Astrocyte of the hippocampus (primary cell): ENCODE results near the gene THSD4.
"Not testable (repeated sequence)": the region's sequence is repeated elsewhere in the genome, so short reads cannot be mapped to it uniquely, and the experiment has no call there.

Experiments used
- DNase-seq: peaks from one replicate; pipeline ENCODE4 v3.0.0; 2011; ENCODE audit warnings: low read depth, low spot score

THSD4 gene

GRCh38 chr15:71149646-71150557 is 34.6 kb downstream of the THSD4 start:
- peak; percentile 77 for DNase-seq

DNA sequence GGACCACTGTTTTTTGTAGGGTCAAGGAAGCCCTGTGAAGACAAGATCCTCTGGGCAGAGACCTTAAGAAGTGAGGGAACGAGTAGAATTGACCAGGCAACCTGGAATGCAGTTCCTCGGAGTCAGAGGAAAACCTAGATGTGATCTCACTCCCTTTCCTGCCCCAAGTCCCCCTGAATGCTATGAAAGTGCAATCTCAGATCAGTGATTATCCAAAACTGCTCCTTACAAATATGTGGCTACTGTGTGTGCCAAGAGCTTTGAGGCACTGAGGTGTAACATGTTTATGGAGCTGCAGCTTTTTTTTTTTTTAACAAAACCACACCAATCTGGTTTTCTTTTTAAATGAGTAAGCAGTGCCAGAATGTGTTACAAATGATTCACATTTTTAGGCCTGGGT is 35.8 kb downstream of the THSD4 start:
- peak; percentile 83 for DNase-seq

DNA sequence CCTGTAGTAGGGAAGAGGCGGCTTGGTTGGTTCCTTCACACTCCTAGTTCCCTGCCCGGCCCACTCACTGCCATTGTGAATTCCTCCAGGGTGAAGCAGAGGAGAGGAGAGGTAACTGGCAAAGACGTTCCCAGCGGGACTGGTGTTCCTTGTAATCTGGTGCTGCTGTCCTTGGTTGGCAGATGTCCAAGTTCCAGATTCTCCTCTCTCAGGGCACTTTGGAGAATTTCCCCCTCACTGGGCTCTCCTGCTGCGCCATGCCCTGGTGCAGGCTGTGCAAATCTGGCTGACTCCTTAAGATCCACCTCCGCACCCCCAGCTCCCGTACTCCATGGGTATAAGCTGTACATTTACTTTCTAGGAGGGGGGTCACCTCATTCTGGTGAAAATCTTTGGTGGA is 37.3 kb downstream of the THSD4 start:
- DNase-seq: peak; percentile 31

GRCh38 chr15:71153823-71154524 is 38.7 kb downstream of the THSD4 start:
- DNase-seq: no peak

- no peak for DNase-seq
Observed at GRCh38 chr15:71154607-71155200, 39.4 kb downstream of the THSD4 start.

DNA sequence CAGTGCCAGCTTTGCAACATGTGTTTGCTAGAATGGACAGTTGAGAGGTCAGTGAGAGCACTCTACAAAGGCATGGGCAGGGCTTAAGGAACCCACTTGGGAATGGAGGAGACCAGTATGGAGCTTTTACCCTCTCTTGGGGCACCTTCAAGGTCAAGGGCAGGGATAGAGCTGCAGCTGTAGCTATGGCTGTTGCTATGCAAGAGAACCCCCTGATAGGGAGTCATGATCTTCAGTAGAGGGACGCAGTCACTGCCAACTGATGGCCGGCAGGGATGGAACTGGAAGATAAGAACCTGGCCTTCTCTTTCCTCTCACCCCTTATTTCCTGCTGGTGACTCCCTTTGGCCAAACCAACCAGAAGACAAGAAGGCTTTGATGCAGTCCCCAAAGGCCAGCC is 40.3 kb downstream of the THSD4 start:
- DNase-seq: no peak

DNA sequence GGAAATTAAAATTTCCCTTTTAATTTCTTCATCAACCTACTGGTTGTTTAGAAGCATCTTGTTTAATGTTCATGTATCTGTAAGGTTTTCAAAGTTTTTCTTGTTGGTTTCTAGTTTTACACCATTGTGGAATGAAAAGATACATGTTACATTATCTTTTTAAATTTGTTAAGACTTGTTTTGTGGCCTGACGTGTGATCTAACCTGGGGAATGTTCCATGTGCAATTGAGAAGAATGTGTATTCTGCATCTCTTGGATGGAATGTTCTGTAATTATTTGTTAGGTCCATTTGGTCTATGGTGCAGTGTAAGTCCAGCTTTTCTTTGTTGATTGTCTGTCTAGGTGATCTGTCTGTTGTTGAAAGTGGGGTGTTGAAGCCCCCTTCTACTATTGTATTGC is 45.7 kb downstream of the THSD4 start:
- no peak for DNase-seq

- no peak for DNase-seq
Observed at GRCh38 chr15:71162309-71162708, 47.0 kb downstream of the THSD4 start.

DNA sequence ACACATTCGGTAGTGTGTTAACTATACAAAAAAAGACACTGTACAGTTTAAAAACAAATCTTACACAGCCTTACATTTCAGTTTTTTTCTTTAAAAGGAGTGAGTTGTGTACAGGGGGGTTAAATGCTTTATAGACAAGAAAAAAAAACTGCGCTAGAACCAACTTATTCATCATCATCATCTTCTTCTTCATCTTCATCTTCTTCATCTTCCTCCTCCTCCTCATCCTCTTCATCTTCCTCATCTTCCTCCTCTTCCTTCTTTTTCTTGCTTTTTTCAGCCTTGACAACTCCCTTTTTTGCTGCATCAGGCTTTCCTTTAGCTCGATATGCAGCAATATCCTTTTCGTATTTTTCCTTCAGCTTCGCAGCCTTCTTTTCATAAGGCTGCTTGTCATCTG is 49.3 kb downstream of the THSD4 start:
- DNase-seq: not testable (repeated sequence)

DNA sequence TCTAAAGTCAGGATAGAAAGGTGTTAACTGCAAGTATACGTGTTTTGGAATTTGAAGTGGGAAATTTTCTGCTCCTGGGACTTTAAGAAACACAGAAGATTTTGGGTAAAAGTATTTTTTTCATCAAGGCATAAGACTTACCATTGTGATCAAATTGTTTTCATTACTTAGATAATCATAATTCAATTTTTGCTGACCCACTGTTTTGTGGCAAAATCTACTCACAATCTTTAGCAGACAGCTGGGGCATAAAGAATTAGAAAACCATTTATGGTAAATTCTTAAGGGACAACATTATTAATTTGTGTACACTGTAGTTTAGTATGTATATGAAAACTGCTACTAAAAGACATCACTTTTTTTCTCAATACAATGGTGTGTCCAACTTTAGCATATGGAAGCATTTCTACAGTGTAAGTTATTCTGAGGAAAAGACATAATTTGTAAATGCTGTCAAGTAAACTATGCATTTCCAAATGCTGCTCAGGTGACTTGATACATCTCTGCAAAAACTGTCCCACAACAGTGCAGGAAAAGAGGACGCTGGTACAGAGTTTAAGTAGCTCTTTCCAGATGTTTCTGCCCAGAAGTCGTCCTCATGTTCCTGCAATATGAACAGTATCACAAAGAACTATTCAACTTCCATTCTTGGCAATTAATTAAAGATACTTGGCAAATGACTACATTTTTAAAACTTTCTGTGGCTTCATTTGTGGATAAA is 52.3 kb downstream of the THSD4 start:
- no peak for DNase-seq

- DNase-seq: no peak
Observed at GRCh38 chr15:71168166-71168834, 53.0 kb downstream of the THSD4 start.

- no peak for DNase-seq
Observed at GRCh38 chr15:71170163-71170562, 54.9 kb downstream of the THSD4 start.

DNA sequence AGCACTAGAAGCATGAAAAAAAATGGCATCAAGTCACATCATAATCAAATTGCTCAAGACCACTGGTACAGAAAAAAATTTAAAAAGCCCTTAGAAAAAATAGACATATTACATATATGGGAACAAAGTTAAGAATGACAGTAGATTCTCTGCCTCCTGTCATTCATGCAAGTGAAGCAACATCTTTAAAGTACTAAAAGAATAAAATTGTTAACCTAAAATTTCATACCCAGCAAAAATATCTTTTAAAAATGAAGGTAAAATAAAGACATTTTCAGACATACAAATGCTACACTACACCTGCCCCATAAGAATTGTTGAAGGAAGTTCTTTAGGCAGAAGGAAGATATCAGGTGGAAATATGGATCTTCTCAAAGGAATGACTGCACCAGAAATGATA is 55.9 kb downstream of the THSD4 start:
- no peak for DNase-seq

DNA sequence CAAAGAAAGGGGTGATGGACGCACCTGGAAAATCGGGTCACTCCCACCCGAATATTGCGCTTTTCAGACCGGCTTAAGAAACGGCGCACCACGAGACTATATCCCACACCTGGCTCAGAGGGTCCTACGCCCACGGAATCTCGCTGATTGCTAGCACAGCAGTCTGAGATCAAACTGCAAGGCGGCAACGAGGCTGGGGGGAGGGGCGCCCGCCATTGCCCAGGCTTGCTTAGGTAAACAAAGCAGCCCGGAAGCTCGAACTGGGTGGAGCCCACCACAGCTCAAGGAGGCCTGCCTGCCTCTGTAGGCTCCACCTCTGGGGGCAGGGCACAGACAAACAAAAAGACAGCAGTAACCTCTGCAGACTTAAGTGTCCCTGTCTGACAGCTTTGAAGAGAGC is 59.1 kb downstream of the THSD4 start:
- DNase-seq: not testable (repeated sequence)

DNA sequence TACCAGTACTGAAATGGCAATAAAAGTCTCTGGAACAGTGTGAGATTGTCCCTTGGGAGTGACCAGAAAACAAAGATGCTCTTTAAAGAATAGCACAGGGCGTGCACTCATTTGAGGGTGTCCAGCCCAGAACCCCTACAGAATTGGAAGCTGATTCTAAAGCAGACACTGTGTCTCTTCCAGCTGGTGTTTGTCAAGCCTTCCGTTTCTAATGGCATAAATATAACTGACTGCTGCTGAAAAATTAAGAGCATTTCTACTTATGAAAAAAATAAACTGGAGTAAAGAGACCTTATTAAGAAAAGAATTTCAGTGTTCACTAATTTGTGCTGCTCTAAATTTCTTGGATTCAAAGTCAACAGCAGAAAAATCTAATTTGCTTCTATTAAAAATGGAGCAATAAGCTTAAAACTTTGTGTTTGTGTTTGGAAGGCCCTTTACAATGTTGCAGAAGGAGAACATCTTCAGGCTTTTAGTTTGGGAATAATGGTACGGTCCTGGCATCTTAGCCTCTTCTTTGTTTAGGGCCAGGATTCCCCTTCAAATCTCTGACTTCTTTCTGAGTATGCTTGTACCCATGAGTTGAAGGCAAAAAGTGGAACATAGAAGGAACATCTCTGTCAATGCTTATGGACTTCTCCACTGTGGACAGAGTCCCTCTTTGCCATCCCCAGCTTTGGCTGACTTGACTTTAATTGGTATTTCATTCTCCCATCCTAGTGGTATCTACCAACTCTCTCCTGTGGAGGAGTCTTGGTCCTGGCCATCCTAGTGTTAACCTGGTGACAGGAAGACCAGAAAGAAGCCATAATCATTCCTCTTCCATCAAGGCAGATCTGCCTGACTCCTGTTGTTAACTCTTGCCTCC is 65.9 kb downstream of the THSD4 start:
- DNase-seq: no peak

DNA sequence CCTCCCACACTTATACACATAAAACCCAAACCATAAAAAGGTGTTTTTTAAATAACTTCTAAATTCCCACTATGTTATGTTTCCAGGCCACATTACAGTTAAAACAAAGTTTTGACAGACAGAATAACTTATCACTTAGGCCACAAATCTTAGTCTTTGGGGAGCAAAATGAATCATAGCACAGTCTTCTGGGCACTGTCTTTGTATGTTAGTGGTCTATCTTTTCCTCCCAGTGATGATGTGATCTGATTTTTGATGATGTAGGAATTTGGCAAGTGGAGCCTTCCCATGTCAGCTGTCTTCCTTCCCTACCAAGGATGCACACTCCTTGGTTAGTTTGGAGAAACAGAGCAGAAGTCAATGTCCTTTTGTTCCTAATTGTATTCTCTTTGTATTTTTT is 67.3 kb downstream of the THSD4 start:
- DNase-seq: no peak

DNA sequence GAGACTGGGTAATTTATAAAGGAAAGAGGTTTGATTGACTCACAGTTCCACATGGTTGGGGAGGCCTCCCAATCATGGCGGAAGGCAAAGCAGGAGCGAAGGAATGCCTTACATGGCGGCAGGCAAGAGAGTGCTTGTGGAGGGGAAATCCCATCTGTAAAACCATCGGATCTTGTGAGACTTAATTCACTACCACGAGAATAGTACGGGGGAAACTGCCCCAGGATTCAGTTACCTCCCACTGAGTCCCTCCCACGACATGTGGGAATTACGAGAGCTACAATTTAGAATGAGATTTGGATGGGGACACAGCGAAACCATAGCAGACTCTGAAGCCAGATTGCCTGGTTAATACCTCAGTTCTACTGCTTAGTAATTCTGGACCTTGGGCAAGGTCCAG is 67.8 kb downstream of the THSD4 start:
- no peak for DNase-seq

- no peak for DNase-seq
Observed at GRCh38 chr15:71185706-71186105, 70.4 kb downstream of the THSD4 start.

- no peak for DNase-seq
Observed at GRCh38 chr15:71186267-71186666, 71.0 kb downstream of the THSD4 start.

DNA sequence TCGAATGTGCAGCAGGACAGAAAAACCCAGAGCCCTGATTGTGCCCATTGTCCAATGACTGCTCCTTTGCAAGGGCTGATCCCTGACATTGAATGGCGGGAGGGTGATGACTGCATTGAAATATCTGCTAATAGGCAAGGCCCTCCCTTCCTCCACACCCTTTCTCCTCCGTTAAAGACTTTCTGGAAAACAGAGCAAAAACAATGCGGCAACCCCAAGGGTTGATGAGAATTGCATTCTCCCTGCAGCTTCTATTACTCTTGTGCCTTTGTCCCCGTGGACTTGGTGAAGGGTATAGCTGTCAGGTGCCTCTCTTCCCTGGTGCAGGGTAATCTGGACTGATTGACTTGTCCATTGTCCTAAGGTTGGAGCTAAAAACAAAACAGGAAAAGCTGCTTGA is 71.8 kb downstream of the THSD4 start:
- DNase-seq: peak; percentile 8
